ENCODE data around the gene PLLP.

Gene PLLP

GRCh38 chr16:57284209-57284951 is at the start of gene PLLP:
Gene PLLP, minus strand, starts transcription at chr16:57284672. Its CDS starts 132 bp downstream, at chr16:57284540.
- Histone ChIP-seq H3K36me3 (replicated peaks) (no peaks in the 10 kb centered on the region), H3K27ac (no peak within 1 kb of the TSS), H3K4me3 (ENCODE audit: low read depth, low read length) (peak within 1 kb of the TSS; percentile 48), H3K27me3 (replicated peaks) (peaks cover 15% of the 10 kb centered on the region)
- in situ Hi-C loops (cut with HindIII; ENCODE audit: low pct_ligation_motif_present, low sequenced_read_pairs): no loop called here
- no peak for DNase-seq
- TF ChIP-seq CTCF (IDR thresholded peaks at IDR 0.05; ENCODE audit: low read depth, low read length, missing control alignments): no peak

- Histone ChIP-seq H3K36me3 (replicated peaks) (no peaks in the 10 kb centered on the region), H3K27ac (no peak overlapping the region), H3K27me3 (replicated peaks) (peaks cover 3% of the 10 kb centered on the region), H3K4me3 (ENCODE audit: low read depth, low read length) (no peak overlapping the region)
- no peak for DNase-seq
- in situ Hi-C loops (cut with HindIII; ENCODE audit: low pct_ligation_motif_present, low sequenced_read_pairs): no loop called here
- TF ChIP-seq CTCF (IDR thresholded peaks at IDR 0.05; ENCODE audit: low read depth, low read length, missing control alignments): no peak
Measured at GRCh38 chr16:57333402-57333801, 48.9 kb upstream of the PLLP start.

GRCh38 chr16:57331355-57331754 is 46.9 kb upstream of the PLLP start:
- Histone ChIP-seq H3K27me3 (replicated peaks) (peaks cover 3% of the 10 kb centered on the region), H3K27ac (no peak overlapping the region), H3K36me3 (replicated peaks) (no peaks in the 10 kb centered on the region), H3K4me3 (ENCODE audit: low read depth, low read length) (no peak overlapping the region)
- no peak for TF ChIP-seq CTCF (IDR thresholded peaks at IDR 0.05; ENCODE audit: low read depth, low read length, missing control alignments)
- in situ Hi-C loops (cut with HindIII; ENCODE audit: low pct_ligation_motif_present, low sequenced_read_pairs): no loop called here
- DNase-seq: no peak

- TF ChIP-seq CTCF (IDR thresholded peaks at IDR 0.05; ENCODE audit: low read depth, low read length, missing control alignments): no peak
- DNase-seq: no peak
- Histone ChIP-seq H3K27me3 (replicated peaks) (peaks cover 3% of the 10 kb centered on the region), H3K4me3 (ENCODE audit: low read depth, low read length) (no peak overlapping the region), H3K27ac (no peak overlapping the region), H3K36me3 (replicated peaks) (no peaks in the 10 kb centered on the region)
- in situ Hi-C loops (cut with HindIII; ENCODE audit: low pct_ligation_motif_present, low sequenced_read_pairs): no loop called here
Measured at GRCh38 chr16:57329718-57330327, 45.4 kb upstream of the PLLP start.

- H3K27ac ChIP-seq: no peak overlapping the region
- DNase-seq: no peak
- no peak for TF ChIP-seq CTCF (IDR thresholded peaks at IDR 0.05; ENCODE audit: low read depth, low read length, missing control alignments)
- no peaks in the 10 kb centered on the region for H3K27me3 ChIP-seq (replicated peaks)
- in situ Hi-C loops (cut with HindIII; ENCODE audit: low pct_ligation_motif_present, low sequenced_read_pairs): no loop called here
- H3K4me3 ChIP-seq (ENCODE audit: low read depth, low read length): no peak overlapping the region
- H3K36me3 ChIP-seq (replicated peaks): no peaks in the 10 kb centered on the region
Measured at GRCh38 chr16:57325458-57325857, 41.0 kb upstream of the PLLP start.

Measured in brain microvascular endothelial cell (primary cell).